ENCODE measurements around the gene TIE1. TPM values are rescaled to one million over a fixed set of nuclear protein-coding genes. Genes with fewer than 3 reads are reported as not detected.

TIE1 gene
- total and polyA plus RNA-seq, 2 of the 13 experiments (the other 11 are each of a cell fraction or from before 2014, with no cell fraction given), result 0.58 to 0.84 TPM

DNA sequence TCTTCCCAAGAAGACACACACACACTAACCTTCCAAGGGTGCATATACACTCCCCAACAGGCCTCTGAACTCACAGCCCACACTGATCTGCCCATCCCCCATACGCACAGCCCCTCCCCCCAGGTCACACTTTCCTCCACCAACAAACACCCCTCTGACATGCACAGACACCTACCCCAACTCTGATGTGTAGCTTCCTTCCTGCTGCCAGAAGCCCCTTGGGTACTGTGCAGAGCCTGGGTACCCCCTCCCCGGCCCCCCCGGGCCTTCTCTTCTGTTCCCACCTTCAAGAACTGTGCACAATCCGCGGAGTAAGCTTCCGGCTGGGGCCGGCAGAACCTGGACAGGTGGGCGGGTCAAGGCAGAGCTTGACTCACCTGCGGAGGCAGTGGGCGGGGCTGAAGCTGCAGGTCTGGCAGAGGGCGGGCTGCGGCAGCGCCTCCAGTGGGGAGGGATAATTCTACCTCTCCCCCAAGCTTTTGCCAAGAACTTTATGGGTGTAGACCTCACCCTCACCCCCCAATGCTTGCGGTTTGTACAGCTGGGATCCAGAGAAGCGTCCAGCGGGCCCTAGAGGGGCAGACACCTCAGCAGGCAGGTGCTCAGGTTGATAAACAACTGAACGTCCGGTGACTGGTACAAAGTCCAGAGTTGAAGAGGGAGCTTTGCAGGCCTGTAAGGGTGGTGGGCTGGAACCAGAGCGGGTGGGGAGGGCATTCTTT, 15.4 kb upstream of the TIE1 start, which contains the start of gene C1orf210 (continued):
- TF ChIP-seq, protein P1, sequence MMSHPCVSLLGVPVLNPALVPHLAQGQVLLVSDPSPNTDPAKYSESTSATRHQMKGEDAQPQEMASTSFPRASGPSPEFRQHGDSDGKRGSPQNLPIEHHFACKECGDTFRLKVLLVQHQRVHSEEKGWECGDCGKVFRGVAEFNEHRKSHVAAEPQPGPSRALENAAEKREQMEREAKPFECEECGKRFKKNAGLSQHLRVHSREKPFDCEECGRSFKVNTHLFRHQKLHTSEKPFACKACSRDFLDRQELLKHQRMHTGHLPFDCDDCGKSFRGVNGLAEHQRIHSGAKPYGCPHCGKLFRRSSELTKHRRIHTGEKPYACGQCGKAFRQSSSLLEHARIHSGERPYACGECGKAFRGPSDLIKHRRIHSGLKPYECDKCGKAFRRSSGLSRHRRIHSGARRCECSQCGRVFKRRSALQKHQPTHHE (CRISPR knock-in tag; IDR thresholded peaks at IDR 0.05; ENCODE audit: borderline replicate concordance), result no peak
- TF ChIP-seq FOXK2 (IDR thresholded peaks at IDR 0.05) (no peak), HES4 (CRISPR knock-in tag; IDR thresholded peaks at IDR 0.05; ENCODE audit: borderline replicate concordance) (no peak), GTF3A (CRISPR knock-in tag; conservative IDR thresholded peaks at IDR 0.05) (no peak), DNMT1 (CRISPR knock-in tag; IDR thresholded peaks at IDR 0.05) (no peak), RAD51 (IDR thresholded peaks at IDR 0.05; ENCODE audit: borderline replicate concordance) (no peak), EZH2 (conservative IDR thresholded peaks at IDR 0.05; ENCODE audit: low read depth, low read length) (no peak), FOXK1 (CRISPR knock-in tag; IDR thresholded peaks at IDR 0.05; ENCODE audit: borderline replicate concordance, low read depth) (no peak), ZEB1 (IDR thresholded peaks at IDR 0.05; ENCODE audit: insufficient replicate concordance, low read depth) (peak; percentile 98), FOXO1 (CRISPR knock-in tag; IDR thresholded peaks at IDR 0.05) (peak; percentile 58; the same call in 1 of the 2 replicates), ZNF292 (CRISPR knock-in tag; IDR thresholded peaks at IDR 0.05; ENCODE audit: borderline replicate concordance, low read depth) (0 out of 2 replicates have a peak, but pooled peaks have one; percentile 37), AGO1 (IDR thresholded peaks at IDR 0.05; ENCODE audit: low read depth, low read length, poor library complexity, severe bottlenecking) (no peak), ZNF333 (CRISPR knock-in tag; IDR thresholded peaks at IDR 0.05; ENCODE audit: borderline replicate concordance) (0 out of 2 replicates have a peak, but pooled peaks have one; percentile 21), ZNF605 (CRISPR knock-in tag; IDR thresholded peaks at IDR 0.05) (no peak), ZNF335 (CRISPR knock-in tag; IDR thresholded peaks at IDR 0.05) (no peak)
- TF ChIP-seq, protein P2, sequence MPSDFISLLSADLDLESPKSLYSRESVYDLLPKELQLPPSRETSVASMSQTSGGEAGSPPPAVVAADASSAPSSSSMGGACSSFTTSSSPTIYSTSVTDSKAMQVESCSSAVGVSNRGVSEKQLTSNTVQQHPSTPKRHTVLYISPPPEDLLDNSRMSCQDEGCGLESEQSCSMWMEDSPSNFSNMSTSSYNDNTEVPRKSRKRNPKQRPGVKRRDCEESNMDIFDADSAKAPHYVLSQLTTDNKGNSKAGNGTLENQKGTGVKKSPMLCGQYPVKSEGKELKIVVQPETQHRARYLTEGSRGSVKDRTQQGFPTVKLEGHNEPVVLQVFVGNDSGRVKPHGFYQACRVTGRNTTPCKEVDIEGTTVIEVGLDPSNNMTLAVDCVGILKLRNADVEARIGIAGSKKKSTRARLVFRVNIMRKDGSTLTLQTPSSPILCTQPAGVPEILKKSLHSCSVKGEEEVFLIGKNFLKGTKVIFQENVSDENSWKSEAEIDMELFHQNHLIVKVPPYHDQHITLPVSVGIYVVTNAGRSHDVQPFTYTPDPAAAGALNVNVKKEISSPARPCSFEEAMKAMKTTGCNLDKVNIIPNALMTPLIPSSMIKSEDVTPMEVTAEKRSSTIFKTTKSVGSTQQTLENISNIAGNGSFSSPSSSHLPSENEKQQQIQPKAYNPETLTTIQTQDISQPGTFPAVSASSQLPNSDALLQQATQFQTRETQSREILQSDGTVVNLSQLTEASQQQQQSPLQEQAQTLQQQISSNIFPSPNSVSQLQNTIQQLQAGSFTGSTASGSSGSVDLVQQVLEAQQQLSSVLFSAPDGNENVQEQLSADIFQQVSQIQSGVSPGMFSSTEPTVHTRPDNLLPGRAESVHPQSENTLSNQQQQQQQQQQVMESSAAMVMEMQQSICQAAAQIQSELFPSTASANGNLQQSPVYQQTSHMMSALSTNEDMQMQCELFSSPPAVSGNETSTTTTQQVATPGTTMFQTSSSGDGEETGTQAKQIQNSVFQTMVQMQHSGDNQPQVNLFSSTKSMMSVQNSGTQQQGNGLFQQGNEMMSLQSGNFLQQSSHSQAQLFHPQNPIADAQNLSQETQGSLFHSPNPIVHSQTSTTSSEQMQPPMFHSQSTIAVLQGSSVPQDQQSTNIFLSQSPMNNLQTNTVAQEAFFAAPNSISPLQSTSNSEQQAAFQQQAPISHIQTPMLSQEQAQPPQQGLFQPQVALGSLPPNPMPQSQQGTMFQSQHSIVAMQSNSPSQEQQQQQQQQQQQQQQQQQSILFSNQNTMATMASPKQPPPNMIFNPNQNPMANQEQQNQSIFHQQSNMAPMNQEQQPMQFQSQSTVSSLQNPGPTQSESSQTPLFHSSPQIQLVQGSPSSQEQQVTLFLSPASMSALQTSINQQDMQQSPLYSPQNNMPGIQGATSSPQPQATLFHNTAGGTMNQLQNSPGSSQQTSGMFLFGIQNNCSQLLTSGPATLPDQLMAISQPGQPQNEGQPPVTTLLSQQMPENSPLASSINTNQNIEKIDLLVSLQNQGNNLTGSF (CRISPR knock-in tag; IDR thresholded peaks at IDR 0.05), result no peak
- TF ChIP-seq, protein P3, sequence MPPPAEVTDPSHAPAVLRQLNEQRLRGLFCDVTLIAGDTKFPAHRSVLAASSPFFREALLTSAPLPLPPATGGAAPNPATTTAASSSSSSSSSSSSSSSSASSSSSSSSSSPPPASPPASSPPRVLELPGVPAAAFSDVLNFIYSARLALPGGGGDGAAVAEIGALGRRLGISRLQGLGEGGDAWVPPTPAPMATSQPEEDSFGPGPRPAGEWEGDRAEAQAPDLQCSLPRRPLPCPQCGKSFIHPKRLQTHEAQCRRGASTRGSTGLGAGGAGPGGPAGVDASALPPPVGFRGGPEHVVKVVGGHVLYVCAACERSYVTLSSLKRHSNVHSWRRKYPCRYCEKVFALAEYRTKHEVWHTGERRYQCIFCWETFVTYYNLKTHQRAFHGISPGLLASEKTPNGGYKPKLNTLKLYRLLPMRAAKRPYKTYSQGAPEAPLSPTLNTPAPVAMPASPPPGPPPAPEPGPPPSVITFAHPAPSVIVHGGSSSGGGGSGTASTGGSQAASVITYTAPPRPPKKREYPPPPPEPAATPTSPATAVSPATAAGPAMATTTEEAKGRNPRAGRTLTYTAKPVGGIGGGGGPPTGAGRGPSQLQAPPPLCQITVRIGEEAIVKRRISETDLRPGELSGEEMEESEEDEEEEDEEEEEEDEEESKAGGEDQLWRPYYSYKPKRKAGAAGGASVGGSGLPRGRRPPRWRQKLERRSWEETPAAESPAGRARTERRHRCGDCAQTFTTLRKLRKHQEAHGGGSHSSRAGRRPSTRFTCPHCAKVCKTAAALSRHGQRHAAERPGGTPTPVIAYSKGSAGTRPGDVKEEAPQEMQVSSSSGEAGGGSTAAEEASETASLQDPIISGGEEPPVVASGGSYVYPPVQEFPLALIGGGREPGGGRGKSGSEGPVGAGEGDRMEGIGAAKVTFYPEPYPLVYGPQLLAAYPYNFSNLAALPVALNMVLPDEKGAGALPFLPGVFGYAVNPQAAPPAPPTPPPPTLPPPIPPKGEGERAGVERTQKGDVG (CRISPR knock-in tag; IDR thresholded peaks at IDR 0.05; ENCODE audit: borderline replicate concordance), result no peak
- TF ChIP-seq, protein P4, sequence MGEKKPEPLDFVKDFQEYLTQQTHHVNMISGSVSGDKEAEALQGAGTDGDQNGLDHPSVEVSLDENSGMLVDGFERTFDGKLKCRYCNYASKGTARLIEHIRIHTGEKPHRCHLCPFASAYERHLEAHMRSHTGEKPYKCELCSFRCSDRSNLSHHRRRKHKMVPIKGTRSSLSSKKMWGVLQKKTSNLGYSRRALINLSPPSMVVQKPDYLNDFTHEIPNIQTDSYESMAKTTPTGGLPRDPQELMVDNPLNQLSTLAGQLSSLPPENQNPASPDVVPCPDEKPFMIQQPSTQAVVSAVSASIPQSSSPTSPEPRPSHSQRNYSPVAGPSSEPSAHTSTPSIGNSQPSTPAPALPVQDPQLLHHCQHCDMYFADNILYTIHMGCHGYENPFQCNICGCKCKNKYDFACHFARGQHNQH (CRISPR knock-in tag; IDR thresholded peaks at IDR 0.05), result peak; percentile 59; the same call in 1 of the 2 replicates

Measured in HepG2 (cell line).